PC-3 (cell line): ENCODE results near the gene PLK3. TPM values are rescaled to one million over a fixed set of nuclear protein-coding genes. Genes with fewer than 3 reads are reported as not detected.

Source experiments
- ATAC-seq: fragments of 200-7000 bp; cut with Tn5 transposase; 2 replicates; pipeline ENCODE4 v1.9.1; 2020; ENCODE audit warnings: mild to moderate bottlenecking, moderate library complexity
- BruUV-seq: library from RNA; stranded (reverse); fragments of 400-500 nt; replicated peaks from 2 replicates; lab custom pipeline; 2021; lab: Mats Ljungman, UMichigan
- CTCF ChIA-PET: fragments of 300-600 bp; sonication (Branson Sonifier 250); formaldehyde crosslinking; loops from one replicate; lab custom pipeline; 2022; ENCODE audit warnings: antibody characterized with exemption; lab: Charles Lee
- POLR2A ChIA-PET: fragments of 300-600 bp; sonication (Branson Sonifier 250); formaldehyde crosslinking; loops from one replicate; lab custom pipeline; 2022; ENCODE audit warnings: antibody characterized with exemption; ENCODE audit not compliant: unreplicated experiment; lab: Charles Lee
- DNase-seq: peaks from one replicate; pipeline ENCODE4 v3.0.0-alpha.2; 2015
- H2AFZ ChIP-seq: fragments of 300-600 bp; sonication (generic); 2 replicates; pipeline ENCODE4 v1.6.0; 2016; ENCODE audit warnings: antibody characterized with exemption, low read length
- H3F3A ChIP-seq: fragments of 300-600 bp; sonication (generic); one replicate; pipeline ENCODE4 v1.6.0; 2017; ENCODE audit warnings: antibody characterized with exemption, low read length, control low read depth, mild to moderate bottlenecking; ENCODE audit not compliant: unreplicated experiment
- H3K27ac ChIP-seq: fragments of 300-600 bp; sonication (generic); 2 replicates; pipeline ENCODE4 v1.5.1; 2016; ENCODE audit warnings: mild to moderate bottlenecking, low read length
- H3K27me3 ChIP-seq: fragments of 300-600 bp; sonication (generic); 2 replicates; pipeline ENCODE4 v1.6.1; 2016; ENCODE audit warnings: low read length, mixed read lengths
- H3K36me3 ChIP-seq: fragments of 300-600 bp; sonication (generic); 2 replicates; pipeline ENCODE4 v1.6.1; 2016; ENCODE audit warnings: low read depth, mixed run types, low read length, mixed read lengths
- H3K4me1 ChIP-seq: fragments of 300-600 bp; sonication (generic); 2 replicates; pipeline ENCODE4 v1.5.1; 2016; ENCODE audit warnings: low read length; ENCODE audit not compliant: insufficient read depth
- H3K4me2 ChIP-seq: fragments of 300-600 bp; sonication (generic); 2 replicates; pipeline ENCODE4 v1.6.0; 2016; ENCODE audit warnings: low read length
- H3K4me3 ChIP-seq: fragments of 300-600 bp; sonication (generic); 2 replicates; pipeline ENCODE4 v1.5.1; 2016; ENCODE audit warnings: mild to moderate bottlenecking, low read length, mixed read lengths
- H3K79me2 ChIP-seq: fragments of 300-600 bp; sonication (generic); 2 replicates; pipeline ENCODE4 v1.6.1; 2017; ENCODE audit warnings: low read length, mixed read lengths
- H3K9ac ChIP-seq: fragments of 300-600 bp; sonication (generic); 2 replicates; pipeline ENCODE4 v1.6.0; 2016; ENCODE audit warnings: mild to moderate bottlenecking, low read length
- H3K9me2 ChIP-seq: fragments of 300-600 bp; sonication (generic); replicated peaks from 2 replicates; pipeline ENCODE4 v1.6.1; 2016; ENCODE audit warnings: mixed run types, low read length, mixed read lengths
- H3K9me3 ChIP-seq: fragments of 300-600 bp; sonication (generic); 2 replicates; pipeline ENCODE4 v1.6.1; 2016; ENCODE audit warnings: low read length, mixed read lengths
- H4K20me1 ChIP-seq: fragments of 300-600 bp; sonication (generic); 2 replicates; pipeline ENCODE4 v1.6.1; 2016; ENCODE audit warnings: low read length, mixed read lengths
- CTCF ChIP-seq: fragments of 300-600 bp; sonication (generic); conservative IDR thresholded peaks from 2 replicates; pipeline ENCODE4 v1.5.1; 2017; ENCODE audit warnings: antibody characterized with exemption, low read depth, mild to moderate bottlenecking, low read length
- EZH2 ChIP-seq: fragments of 300-600 bp; sonication (generic); IDR thresholded peaks from one replicate; pipeline ENCODE4 v1.6.1; 2017; ENCODE audit warnings: antibody characterized with exemption, mild to moderate bottlenecking, low read length; ENCODE audit not compliant: unreplicated experiment
- EZH2phosphoT487 ChIP-seq: fragments of 300-600 bp; sonication (generic); IDR thresholded peaks from 2 replicates; pipeline ENCODE4 v1.6.1; 2018; ENCODE audit warnings: mild to moderate bottlenecking, antibody characterized with exemption, low read length, borderline replicate concordance
- intact Hi-C: fragments of 100-400 bp; cut with micrococcal nuclease; formaldehyde crosslinking; loops from 2 replicates; pipeline ENCODE4 v1.9.0; 2023
- total RNA-seq: library from RNA; depleted of rRNA; stranded (reverse); fragments of >200 nt; gene quantifications from 2 replicates; pipeline ENCODE4 v1.2.3, GENCODE V29; 2014

The PLK3 gene
- total RNA-seq, 1 experiment from 2014 or later: 44.0 TPM

- CTCF ChIA-PET: interaction anchor here (0.6 kb wide), 1 partner anchor 13 kb away, joined by 3 read pairs; no protein-coding TSS in a partner anchor
Observed at GRCh38 chr1:44806025-44806703, 6.0 kb downstream of the PLK3 start.

GRCh38 chr1:44806704-44807363 is 6.7 kb downstream of the PLK3 start, which contains the start of gene DYNLT4:
DYNLT4 (minus strand) TSS chr1:44807351; CDS start chr1:44806668, 683 bp downstream.
- no peak within 1 kb of the TSS for H3K4me3 ChIP-seq
- H3K36me3 ChIP-seq: peaks cover 7% of the 10 kb centered on the region; the same call in 1 of the 2 replicates
- TF ChIP-seq EZH2 (no peak), CTCF (no peak), EZH2phosphoT487 (no peak)
- H3K27ac ChIP-seq: peak within 1 kb of the TSS; percentile 98
- DNase-seq (no peak), ATAC-seq (peak; percentile 7; the same call in 1 of the 2 replicates)
- peak within 1 kb of the TSS; percentile 87 for H3K9ac ChIP-seq
- 0 out of 2 replicates have a peak within 1 kb of the TSS, but pooled peaks have one; percentile 11 for H2AFZ ChIP-seq
- peak within 1 kb of the TSS; percentile 66 for H3K4me2 ChIP-seq
- H3K4me1 ChIP-seq: peaks cover 45% of the 10 kb centered on the region
- peaks cover 4% of the 10 kb centered on the region; the same call in 1 of the 2 replicates for H4K20me1 ChIP-seq
- intact Hi-C loops: no loop called here
- peaks cover 6% of the 10 kb centered on the region for H3K79me2 ChIP-seq
- no peaks in the 10 kb centered on the region for H3K9me2 ChIP-seq
- peaks cover 5% of the 10 kb centered on the region for H3F3A ChIP-seq
- ChIA-PET CTCF (interaction anchor here (0.6 kb wide), 1 partner anchor 13 kb away, joined by 3 read pairs; no protein-coding TSS in a partner anchor), POLR2A (no interaction called here)
- H3K27me3 ChIP-seq: no peaks in the 10 kb centered on the region
- BruUV-seq: TSS peak; percentile 88
- no peaks in the 10 kb centered on the region for H3K9me3 ChIP-seq

More at GRCh38 chr1:44806025-44806703, 6.0 kb downstream of the PLK3 start:
- no peak for DNase-seq
- BruUV-seq: no TSS peak
- H4K20me1 ChIP-seq: peaks cover 6% of the 10 kb centered on the region; the same call in 1 of the 2 replicates
- peak overlapping the region; percentile 40 for H3K4me2 ChIP-seq
- peak overlapping the region; percentile 98 for H3K27ac ChIP-seq
- H3K4me3 ChIP-seq: no peak overlapping the region
- intact Hi-C loops: no loop called here
- no peaks in the 10 kb centered on the region for H3K9me3 ChIP-seq
- TF ChIP-seq CTCF: no peak; the same call in 1 of the 2 replicates
- no peak for TF ChIP-seq EZH2
- no peak for TF ChIP-seq EZH2phosphoT487
- POLR2A ChIA-PET: no interaction called here
- H3F3A ChIP-seq: peaks cover 5% of the 10 kb centered on the region
- no peak overlapping the region for H2AFZ ChIP-seq
- H3K9me2 ChIP-seq: no peaks in the 10 kb centered on the region
- no peak for ATAC-seq
- H3K79me2 ChIP-seq: peaks cover 13% of the 10 kb centered on the region
- peak overlapping the region; percentile 87 for H3K9ac ChIP-seq
- H3K27me3 ChIP-seq: no peaks in the 10 kb centered on the region
- H3K36me3 ChIP-seq: peaks cover 7% of the 10 kb centered on the region; the same call in 1 of the 2 replicates
- H3K4me1 ChIP-seq: peaks cover 47% of the 10 kb centered on the region
